HG03064 (cell line): ENCODE data around the gene ACAA2.
"Not testable (repeated sequence)": the region's sequence is repeated elsewhere in the genome, so short reads cannot be mapped to it uniquely, and the experiment has no call there.

Experiments
- ATAC-seq: cut with Tn5 transposase; IDR thresholded peaks from one replicate; pipeline ENCODE4 v1.9.1; 2021; ENCODE audit warnings: low read depth; ENCODE audit not compliant: unreplicated experiment

Gene ACAA2

DNA sequence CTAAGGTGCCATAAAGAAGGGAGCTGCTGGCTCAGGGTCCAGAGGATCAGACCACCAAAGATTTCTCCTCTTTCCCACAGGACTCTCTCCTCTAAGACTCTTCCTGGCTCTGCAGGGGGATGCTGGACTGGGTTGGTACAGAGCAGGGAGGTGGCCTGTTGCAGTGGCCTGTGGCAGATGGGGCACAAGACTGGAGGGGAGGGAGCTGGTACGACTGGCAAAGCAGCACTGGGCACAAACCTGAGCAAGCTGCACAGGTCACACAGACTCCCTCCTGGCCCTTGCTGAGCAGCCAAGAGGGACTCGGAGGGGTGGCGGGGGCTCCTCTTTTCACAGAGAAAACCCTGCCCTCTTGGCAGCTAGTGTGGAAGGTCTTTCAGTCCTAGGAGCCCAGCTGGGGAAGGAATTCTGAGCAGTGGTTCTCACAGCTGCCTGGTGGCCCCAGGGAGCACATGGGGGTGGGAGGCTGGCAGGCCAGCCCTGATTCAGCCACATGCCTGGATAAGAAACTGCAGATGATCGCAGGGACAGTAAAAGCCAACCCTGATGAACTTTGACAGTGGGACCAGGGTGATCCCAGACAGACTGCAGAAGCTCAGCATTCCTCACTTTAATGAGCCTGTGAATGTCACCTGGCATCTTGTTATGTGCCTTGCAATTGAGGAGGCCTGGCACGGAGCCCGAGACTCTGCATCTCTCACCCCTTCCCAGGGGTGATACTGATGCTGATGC is 32.5 kb upstream of the ACAA2 start:
- ATAC-seq: no peak

DNA sequence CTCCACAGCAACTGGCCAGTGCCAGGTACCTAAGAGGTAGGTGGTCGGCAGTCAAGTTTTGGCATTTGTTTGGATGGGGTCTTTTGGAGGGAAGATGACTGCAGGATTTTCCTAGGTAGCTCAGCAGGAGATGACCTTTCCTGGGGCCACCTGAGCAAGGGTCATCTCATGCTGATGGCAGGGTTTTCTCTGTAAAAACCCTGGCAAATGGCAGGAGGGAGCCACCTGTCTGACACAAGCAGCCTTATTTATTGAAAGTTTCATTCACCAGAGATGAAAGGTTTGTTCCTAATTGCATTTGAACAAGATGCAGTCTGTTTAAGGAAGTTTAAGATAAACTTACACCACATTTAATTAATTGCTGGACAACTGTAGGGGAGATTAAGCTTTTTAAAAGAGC is 31.6 kb upstream of the ACAA2 start:
- ATAC-seq: no peak

GRCh38 chr18:49843778-49844625 is 30.7 kb upstream of the ACAA2 start:
- ATAC-seq: no peak

GRCh38 chr18:49843131-49843530 is 29.8 kb upstream of the ACAA2 start:
- ATAC-seq: no peak

GRCh38 chr18:49842656-49843055 is 29.3 kb upstream of the ACAA2 start:
- no peak for ATAC-seq

- no peak for ATAC-seq
Observed at GRCh38 chr18:49841236-49842217, 28.2 kb upstream of the ACAA2 start.

DNA sequence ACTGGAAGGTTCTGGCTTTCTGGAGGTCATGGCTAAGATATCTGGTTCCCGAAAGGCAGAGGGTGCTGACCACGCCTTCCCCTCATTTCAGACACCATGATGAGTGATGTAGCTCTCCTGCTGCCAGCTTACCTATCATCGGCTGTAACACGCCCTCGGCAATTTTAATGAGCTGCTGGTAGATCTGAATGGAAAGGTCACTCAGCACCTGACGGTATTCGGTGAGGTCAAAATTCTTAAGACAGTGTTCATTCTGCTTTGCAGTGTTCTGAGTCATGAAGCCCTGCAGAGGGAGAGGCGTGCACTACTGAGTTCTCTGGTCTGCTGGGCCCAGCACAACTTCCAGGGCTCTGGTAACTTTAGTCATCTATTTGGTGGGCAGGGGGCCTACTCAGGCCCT is 25.7 kb upstream of the ACAA2 start:
- ATAC-seq: no peak

DNA sequence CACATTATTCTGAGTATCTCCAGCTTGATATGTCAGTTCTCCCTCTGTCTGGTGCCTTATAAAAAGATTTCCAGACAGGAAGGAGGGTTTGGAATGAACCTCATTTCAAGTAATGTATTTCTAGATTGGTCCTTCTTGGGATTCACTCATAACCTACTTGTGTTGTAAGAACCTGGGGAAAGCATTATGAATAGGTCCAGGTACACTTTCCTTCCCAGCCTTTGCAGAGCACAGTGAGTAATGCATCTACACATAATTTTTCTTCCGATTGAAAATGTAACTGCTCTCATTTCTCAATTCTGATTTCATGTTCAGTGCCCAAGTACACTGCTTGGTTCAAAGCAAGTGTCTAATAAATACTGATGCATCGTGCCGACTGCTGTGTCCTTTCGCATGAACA is 25.0 kb upstream of the ACAA2 start:
- no peak for ATAC-seq

GRCh38 chr18:49837889-49838288 is 24.6 kb upstream of the ACAA2 start:
- no peak for ATAC-seq

DNA sequence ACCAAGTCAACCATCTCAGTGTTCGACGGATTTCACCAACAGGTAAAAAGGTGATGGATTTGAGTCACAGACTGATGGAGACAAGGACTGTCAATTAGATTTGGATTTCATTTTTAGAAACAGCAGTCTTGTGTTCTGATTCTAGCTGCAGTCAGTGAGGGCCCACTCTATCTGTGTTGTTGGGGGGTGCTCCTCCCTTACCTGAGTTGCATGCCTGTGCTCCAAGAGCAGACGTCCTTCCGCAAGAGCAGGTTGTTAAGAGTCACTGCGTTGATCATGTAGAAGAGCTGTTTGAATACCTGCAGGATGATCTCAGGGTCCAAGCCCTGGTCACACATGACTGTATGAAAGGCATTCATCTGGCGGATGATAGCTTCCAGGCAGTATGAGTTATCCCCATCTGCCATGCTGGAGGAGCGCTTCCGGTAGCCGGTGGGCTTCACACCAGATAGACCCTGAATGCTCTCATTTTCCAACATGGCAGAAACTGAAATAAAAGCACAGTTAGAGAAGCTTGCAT is 24.0 kb upstream of the ACAA2 start:
- ATAC-seq: not testable (repeated sequence)

GRCh38 chr18:49835405-49835804 is 22.1 kb upstream of the ACAA2 start:
- no peak for ATAC-seq

- no peak for ATAC-seq
Observed at GRCh38 chr18:49834258-49834657, 20.9 kb upstream of the ACAA2 start.

DNA sequence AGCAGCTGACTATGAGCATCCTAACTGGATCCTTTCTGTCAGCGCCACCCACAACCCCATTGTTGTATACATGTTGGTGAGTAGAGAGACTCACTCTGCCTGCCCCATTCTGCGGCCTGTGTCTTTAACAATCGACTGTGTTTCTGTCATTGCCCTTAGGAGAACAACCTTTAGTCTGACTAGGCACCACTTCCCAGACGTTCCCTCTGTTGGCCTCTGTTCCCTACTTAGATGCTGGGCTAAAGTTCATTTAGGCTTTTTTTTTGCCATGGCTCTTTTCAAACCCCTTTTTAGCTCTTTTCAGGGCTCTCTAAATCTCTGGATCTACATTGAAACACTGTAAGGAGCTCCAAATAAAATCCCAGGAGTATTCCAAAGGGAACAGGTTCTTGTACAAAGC is 20.5 kb upstream of the ACAA2 start:
- ATAC-seq: no peak

DNA sequence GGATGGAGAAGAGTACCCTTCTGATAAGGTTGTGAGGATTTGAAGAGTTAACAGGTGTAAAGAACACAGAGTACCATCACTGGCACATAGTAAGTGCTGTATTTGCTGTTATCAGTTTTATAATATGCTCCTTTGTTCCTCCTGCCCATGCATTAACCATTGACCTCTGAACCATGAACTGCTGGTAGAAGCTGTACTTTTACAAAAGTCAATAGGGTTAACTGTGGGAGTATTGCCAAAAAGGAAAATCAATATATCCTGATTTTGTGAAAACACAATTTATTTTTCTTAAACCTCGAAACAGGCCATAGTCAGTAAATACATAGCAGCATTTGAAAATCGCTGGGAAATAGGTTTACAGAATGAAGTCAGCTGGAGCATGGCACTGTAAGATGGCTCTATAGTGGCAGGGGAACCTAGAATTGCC is 18.9 kb upstream of the ACAA2 start:
- no peak for ATAC-seq

DNA sequence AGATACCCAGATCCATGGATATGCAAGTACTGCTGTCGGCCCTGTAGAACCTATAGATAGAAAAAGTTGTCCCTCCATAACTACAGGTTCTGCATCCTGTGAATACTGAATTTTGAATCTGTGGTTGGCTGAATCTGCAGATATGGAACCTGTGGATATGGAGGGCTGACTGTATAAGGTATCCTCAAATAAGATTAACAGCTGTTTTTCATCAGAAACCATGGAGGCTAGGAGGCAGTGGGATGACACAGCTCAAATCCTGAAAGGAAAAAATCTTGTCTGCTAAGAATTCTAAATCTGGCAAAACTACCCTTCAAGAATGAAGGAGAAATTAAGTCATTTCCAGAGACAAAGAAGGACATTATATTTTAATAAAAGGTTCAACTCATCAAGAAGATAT is 14.7 kb upstream of the ACAA2 start:
- no peak for ATAC-seq

DNA sequence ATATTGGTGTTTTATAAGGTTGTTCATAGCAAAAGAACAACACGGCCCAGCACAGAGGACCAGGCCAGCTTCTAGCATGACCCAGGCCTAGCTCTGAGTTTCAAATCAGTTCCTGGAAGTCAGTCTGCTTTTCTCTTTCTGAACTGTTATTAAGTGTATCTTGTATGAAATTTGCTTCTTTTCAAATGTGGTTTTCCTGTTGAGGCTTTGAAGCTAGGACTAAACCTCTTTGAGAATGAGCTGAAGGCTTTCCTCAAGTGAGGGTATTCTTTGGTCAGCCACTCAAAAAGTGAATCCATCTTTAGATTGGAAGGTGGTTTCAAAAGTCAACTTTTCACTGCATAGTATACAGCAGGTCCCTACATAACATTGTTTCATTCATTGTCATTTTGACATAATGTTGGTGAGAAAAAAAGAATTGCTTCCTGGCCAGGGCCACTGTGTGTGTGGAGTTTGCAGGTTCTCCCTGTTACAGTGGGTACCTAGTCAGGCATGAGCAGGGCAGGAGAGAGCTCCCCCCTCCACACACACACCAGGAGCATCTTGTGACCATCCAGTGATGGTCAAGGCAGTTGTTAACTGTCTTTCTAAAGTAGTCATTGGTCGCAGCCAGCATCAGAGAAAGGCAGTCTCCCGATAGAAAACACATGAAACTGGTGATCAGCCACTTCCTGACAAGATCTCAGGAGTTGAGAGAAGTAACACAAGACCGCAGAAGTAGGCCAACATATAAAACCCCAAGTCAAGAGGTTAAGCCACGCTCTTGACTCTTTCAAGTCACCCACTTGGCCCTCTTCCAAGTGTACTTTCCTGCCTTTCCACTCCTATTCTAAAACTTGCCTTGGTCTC is 6.7 kb upstream of the ACAA2 start:
- peak; percentile 57 for ATAC-seq

DNA sequence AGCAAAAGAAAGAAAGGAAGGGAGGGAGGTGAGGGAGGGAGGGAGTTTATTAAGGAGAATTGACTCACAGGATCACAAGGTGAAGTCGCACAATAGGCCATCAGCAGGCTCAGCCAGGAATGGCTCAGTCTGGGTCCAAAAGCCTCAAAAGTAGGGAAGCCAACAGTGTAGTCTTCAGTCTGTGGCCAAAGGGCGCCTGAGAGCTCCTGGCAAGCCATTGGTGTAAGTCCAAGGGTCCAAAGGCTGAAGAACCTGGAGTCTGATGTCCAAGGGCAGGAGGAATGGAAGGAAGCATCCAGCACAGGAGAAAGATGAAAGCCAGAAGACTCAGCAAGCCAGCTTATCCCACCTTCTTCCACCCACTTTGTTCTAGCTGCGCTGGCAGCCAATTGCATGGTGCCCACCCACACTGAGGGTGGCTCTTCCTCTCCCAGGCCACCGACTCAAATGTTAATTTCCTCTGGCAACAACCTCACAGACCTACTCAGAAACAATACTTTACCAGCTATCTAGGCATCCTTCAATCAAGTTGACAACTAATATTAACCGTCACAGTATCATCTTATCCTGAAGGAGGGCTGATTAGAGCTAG is 5.8 kb upstream of the ACAA2 start:
- no peak for ATAC-seq

DNA sequence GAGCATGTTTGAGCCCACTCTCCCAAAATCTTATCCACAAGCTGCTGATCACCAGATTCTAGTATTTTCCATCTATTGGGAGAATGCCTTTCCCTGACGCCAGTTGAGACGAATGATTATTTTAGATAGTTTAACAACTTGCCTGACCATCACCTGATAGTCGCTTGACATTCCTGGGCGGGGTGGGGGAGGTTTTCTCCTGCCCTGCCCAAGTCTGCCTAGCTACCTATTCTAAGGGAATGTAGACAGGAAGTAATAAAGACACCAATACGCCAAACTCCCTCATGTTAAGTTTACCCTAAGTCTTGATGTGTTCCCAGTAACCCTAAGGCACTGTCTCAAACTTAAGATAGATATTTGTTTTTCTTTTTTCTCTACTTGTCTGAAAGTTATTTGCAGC is 4.6 kb upstream of the ACAA2 start:
- no peak for ATAC-seq

DNA sequence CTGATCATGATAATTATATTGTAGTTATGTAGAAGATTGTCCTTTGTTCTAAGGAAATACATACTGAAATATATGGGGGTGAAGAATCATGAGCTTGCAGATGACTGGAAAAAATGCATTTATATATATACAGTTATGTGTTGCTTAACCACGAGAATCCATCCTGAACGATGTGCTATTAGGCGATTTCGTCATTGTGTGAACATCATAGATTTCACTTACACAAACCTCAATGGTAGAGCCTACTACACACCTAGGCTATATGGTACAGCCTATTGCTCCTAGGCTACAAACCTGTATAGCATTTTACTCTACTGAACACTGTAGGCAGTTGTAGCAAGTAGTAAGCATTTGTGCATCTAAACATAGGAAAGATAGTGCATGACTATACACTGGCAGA is 2.6 kb upstream of the ACAA2 start:
- ATAC-seq: no peak
